Aorta (tissue), 5 donors: ENCODE data around the gene MT1F. TPM values are rescaled to one million over a fixed set of nuclear protein-coding genes. Genes with fewer than 3 reads are reported as not detected.
"Not testable (repeated sequence)": the region's sequence is repeated elsewhere in the genome, so short reads cannot be mapped to it uniquely, and the experiment has no call there.

Experiments used
- ATAC-seq: fragments of 200-7000 bp; cut with Tn5 transposase; one replicate; pipeline ENCODE4 v1.9.1; 2022; ENCODE audit warnings: moderate library complexity; ENCODE audit not compliant: low FRiP score
- DNase-seq, 2 donors: peaks; one replicate each; pipeline ENCODE4 v3.0.0-alpha.2; 2020
- H3K27ac ChIP-seq, 2 donors: one replicate each; pipeline ENCODE4 v1.5.1; 2013; ENCODE audit warnings: low read length in 2 of 2, mild to moderate bottlenecking in 2 of 2, moderate library complexity in 2 of 2, control low read depth in 1 of 2, inconsistent platforms in 1 of 2, low read depth in 1 of 2
- H3K27me3 ChIP-seq, 2 donors: one replicate each; pipeline ENCODE4 v1.6.1; 2013; ENCODE audit warnings: control low read depth in 1 of 2, low read length in 1 of 2, mild to moderate bottlenecking in 1 of 2, moderate library complexity in 1 of 2; ENCODE audit not compliant: insufficient read depth in 2 of 2, control insufficient read depth in 1 of 2
- H3K36me3 ChIP-seq, 2 donors: one replicate each; pipeline ENCODE4 v1.6.1; 2013; ENCODE audit warnings: control low read depth in 1 of 2, low read length in 1 of 2, mild to moderate bottlenecking in 1 of 2; ENCODE audit not compliant: insufficient read depth in 2 of 2, control insufficient read depth in 1 of 2
- H3K4me1 ChIP-seq, 2 donors: one replicate each; pipeline ENCODE4 v1.6.1; 2013; ENCODE audit warnings: low read length in 2 of 2, control low read depth in 1 of 2, mild to moderate bottlenecking in 1 of 2, moderate library complexity in 1 of 2; ENCODE audit not compliant: insufficient read depth in 2 of 2, control insufficient read depth in 1 of 2
- H3K4me3 ChIP-seq, 2 donors: one replicate each; pipeline ENCODE4 v1.5.1; 2013; ENCODE audit warnings: low read length in 2 of 2, control low read depth in 1 of 2, mild to moderate bottlenecking in 1 of 2
- H3K9me3 ChIP-seq: one replicate; pipeline ENCODE4 v1.6.1; 2013; ENCODE audit warnings: mild to moderate bottlenecking, low read length; ENCODE audit not compliant: control insufficient read depth
- WGBS, 2 donors: extraction: QIAGEN DNeasy Blood & Tissue Kit; methylation state at CpG; one replicate each; pipeline ENCODE4 v1.1.7; 2013; 5-methylcytosine and 5-hydroxymethylcytosine counted together
- intact Hi-C, 2 donors: fragments of 100-400 bp; cut with DNase I; formaldehyde crosslinking; loops; one replicate each; pipeline versions ENCODE4 v1.14.2 to v1.15.0; 2022
- polyA plus RNA-seq, 2 donors: library from polyadenylated mRNA; stranded (reverse); fragments of 200-250 nt; gene quantifications; one replicate each; pipeline ENCODE4 v1.2.3, GENCODE V29; 2013
- total RNA-seq, 2 donors: library from RNA; stranded (reverse); fragmentation: NEBNext Ultra II Directional; extraction: Animal tissue kit (Norgen Biotek cat#: 25700); gene quantifications; one replicate each; pipeline ENCODE4 v1.2.1, GENCODE V29; 2021
- donor health status: healthy with polysubstance abuse.
- donor health status: Bipolar disorder and iron deficiency.
- donor health status: DM: no; HTN: no; CAD: no.
- donor health status: DM: no; HTN: no; CAD: no.
- donor health status: DM: yes; HTN: yes; CAD: no.

MT1F gene
- total and polyA plus RNA-seq, 4 donors, result 9.0 to 81.1 (median 16.8) TPM

- WGBS, 2 donors, result 96% methylated on average over 5 of the region's 5 CpGs
- H3K9me3 ChIP-seq, H3K4me1 ChIP-seq, H3K36me3 ChIP-seq, intact Hi-C loops, H3K4me3 ChIP-seq, DNase-seq, H3K27me3 ChIP-seq, H3K27ac ChIP-seq, ATAC-seq: not testable (repeated sequence)
These were observed 34.6 kb upstream of the MT1F start for GRCh38 chr16:56623184-56623583.

DNA sequence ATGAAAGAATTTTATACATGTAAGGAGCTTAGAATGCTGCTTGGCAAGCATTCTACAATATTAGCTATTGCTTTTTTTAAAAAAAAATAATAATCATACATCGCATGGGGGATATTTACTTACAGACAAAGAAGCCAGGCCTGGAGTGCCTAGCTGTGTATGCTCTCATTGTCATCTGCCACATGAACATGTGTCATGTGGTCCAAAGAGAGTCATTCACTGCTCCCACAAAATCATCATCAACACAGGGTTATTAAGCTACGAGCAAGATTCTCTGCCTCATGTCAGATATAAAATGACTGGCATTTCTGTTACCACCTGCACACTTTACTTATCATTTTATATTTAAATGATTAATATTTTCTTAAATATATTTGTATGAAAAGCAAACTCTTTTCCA lies 34.1 kb upstream of the MT1F start:
- DNase-seq, result no peak
- Histone ChIP-seq H3K4me3 (no peak overlapping the region), H3K27ac (no peak overlapping the region), H3K9me3 (no peaks in the 10 kb centered on the region), H3K36me3 (no peaks in the 10 kb centered on the region), H3K4me1 (no peaks in the 10 kb centered on the region), H3K27me3 (no peaks in the 10 kb centered on the region)
- intact Hi-C loops, result no loop called here
- ATAC-seq, result no peak
- 94 to 95% methylated on average over 2 of the region's 2 CpGs for WGBS, 2 donors

- Histone ChIP-seq H3K36me3 (no peaks in the 10 kb centered on the region), H3K9me3 (no peaks in the 10 kb centered on the region), H3K27ac (peak within 1 kb of the TSS; percentile 83 to 95), H3K4me3 (peak within 1 kb of the TSS; percentile 56 to 71), H3K27me3 (no peaks in the 10 kb centered on the region), H3K4me1 (no peaks in the 10 kb centered on the region)
- WGBS, 2 donors, result 0 to 1% methylated on average over 57 to 62 of the region's 62 CpGs
- ATAC-seq (peak; percentile 94), DNase-seq (peak; percentile 84 to 93)
- intact Hi-C loops, result no loop called here
These were observed 32.4 kb upstream of the MT1F start, which contains the start of gene MT1E for GRCh38 chr16:56625140-56625942. Gene MT1E, plus strand, starts transcription at chr16:56625781. Its CDS starts 71 bp downstream, at chr16:56625852.

DNA sequence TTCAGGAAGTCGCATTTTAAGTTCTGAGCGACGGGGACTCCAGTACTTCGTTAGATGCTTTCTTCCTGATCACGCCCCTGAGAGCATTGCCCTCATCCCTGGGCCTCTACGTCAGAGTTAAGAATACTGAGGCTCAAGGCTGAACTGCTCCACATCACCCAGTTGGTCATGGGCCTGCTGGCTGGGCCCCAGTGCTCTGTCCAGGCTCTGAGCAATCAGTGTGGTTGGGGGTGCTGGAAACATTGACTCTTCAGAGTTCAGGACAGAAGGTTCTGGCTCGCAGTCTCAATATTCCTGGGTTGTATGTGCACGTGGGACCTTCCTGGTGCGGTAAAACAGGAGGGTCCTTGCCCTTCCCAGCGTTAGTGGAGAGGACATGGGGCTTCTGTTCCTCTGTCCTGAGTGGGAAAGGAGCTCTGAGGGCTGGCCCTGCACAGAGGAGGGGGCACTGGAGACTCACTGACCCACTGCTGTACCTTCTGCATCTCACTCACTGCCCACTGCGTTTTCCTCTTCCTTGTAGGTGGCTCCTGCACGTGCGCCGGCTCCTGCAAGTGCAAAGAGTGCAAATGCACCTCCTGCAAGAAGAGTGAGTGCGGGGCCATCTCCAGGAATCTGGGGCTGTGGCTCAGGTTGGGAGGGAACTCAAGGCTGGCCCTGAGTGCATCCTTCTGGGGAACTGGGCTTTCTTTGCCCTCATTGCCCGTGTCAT lies 31.7 kb upstream of the MT1F start:
- ATAC-seq (peak; percentile 89), DNase-seq (peak; percentile 82 to 92)
- H3K27me3 ChIP-seq, result no peaks in the 10 kb centered on the region
- H3K36me3 ChIP-seq, result no peaks in the 10 kb centered on the region
- peak overlapping the region; percentile 43 to 95 for H3K27ac ChIP-seq
- H3K4me1 ChIP-seq, result no peaks in the 10 kb centered on the region
- WGBS, 2 donors, result 3 to 5% methylated on average over 16 of the region's 16 CpGs
- H3K4me3 ChIP-seq, result peak overlapping the region; percentile 38 to 71
- H3K9me3 ChIP-seq, result no peaks in the 10 kb centered on the region
- intact Hi-C loops, result loop anchor here in 1 of 2 donors (1.0 kb wide), 1 partner anchor 17 kb away; no protein-coding TSS in a partner anchor

DNA sequence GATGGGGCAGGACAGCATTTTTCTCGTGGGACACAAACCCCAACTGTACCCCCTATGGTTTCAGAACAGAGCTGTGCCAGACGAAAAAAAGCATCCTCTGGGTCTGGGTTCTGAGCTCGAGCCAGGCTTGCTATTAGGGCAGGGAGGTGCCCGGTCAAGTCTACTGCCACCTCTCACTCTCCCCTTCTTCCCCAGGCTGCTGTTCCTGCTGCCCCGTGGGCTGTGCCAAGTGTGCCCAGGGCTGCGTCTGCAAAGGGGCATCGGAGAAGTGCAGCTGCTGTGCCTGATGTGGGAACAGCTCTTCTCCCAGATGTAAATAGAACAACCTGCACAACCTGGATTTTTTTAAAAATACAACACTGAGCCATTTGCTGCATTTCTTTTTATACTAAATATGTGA lies 31.1 kb upstream of the MT1F start:
- ATAC-seq, result no peak
- Histone ChIP-seq H3K4me3 (peak overlapping the region; percentile 56 to 71), H3K36me3 (no peaks in the 10 kb centered on the region), H3K27ac (peak overlapping the region; percentile 43 to 95), H3K9me3 (no peaks in the 10 kb centered on the region), H3K4me1 (no peaks in the 10 kb centered on the region), H3K27me3 (no peaks in the 10 kb centered on the region)
- WGBS, 2 donors, result 1 to 6% methylated on average over 7 of the region's 7 CpGs
- intact Hi-C loops, result loop anchor here in 1 of 2 donors (1.0 kb wide), 1 partner anchor 17 kb away; no protein-coding TSS in a partner anchor
- no peak for DNase-seq

- WGBS, 2 donors, result 73 to 77% methylated on average over 9 of the region's 9 CpGs
- Histone ChIP-seq H3K4me1 (no peaks in the 10 kb centered on the region), H3K4me3 (no peak overlapping the region), H3K27ac (peak overlapping the region in 1 of 2 donors; percentile 48), H3K27me3 (no peaks in the 10 kb centered on the region), H3K9me3 (no peaks in the 10 kb centered on the region), H3K36me3 (no peaks in the 10 kb centered on the region)
- intact Hi-C loops, result no loop called here
- ATAC-seq, result no peak
- no peak for DNase-seq
These were observed 29.0 kb upstream of the MT1F start for GRCh38 chr16:56628486-56629350.

DNA sequence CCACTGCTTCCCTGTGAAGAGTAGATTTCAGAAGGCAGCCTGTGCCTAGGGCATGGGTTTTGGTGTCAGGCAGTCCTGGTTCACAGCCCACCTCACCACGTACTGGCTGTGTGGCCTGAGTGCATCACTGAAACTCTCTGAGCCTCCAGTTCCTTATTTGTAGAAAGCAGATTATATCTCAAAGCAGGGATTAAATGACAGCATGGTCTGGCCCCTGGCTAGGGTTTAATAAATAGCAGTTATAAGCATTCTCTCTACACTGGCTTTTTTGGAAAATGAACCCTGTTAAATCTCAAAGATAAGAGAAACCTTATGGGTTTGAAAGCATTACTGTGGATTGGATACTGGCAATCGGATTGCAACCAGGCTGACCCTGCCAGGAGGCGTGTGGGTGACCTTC lies 28.2 kb upstream of the MT1F start:
- ATAC-seq (no peak), DNase-seq (no peak)
- Histone ChIP-seq H3K27ac (no peak overlapping the region), H3K4me3 (no peak overlapping the region), H3K9me3 (no peaks in the 10 kb centered on the region), H3K36me3 (no peaks in the 10 kb centered on the region), H3K4me1 (no peaks in the 10 kb centered on the region), H3K27me3 (no peaks in the 10 kb centered on the region)
- 83 to 85% methylated on average over 3 of the region's 3 CpGs for WGBS, 2 donors
- intact Hi-C loops, result no loop called here

DNA sequence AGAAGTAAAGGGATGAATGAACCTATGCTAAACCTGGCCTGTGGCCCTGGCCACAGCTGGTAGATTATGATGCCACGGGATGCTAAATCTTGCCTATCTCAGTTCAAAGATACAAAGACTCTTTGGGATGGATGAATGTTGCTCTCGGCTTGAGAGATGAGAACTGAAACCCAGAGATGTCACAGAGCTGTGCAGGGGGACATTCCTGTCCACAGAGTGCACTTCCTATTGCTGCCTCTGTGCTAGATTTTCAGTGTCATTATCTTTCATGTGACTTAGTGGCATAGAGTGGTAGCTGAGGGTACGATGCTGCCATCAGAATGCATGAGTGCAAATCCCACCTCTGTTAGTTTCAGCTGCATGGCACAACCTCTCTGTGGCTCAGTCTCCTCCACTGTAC lies 27.6 kb upstream of the MT1F start:
- H3K27ac ChIP-seq, result no peak overlapping the region
- intact Hi-C loops, result no loop called here
- DNase-seq, result no peak
- no peaks in the 10 kb centered on the region for H3K9me3 ChIP-seq
- 89 to 90% methylated on average over 3 of the region's 3 CpGs for WGBS, 2 donors
- no peak for ATAC-seq
- no peaks in the 10 kb centered on the region for H3K36me3 ChIP-seq
- no peak overlapping the region for H3K4me3 ChIP-seq
- H3K27me3 ChIP-seq, result no peaks in the 10 kb centered on the region
- no peaks in the 10 kb centered on the region for H3K4me1 ChIP-seq
